ENCODE results near the gene WASF3. TPM values are rescaled to one million over a fixed set of nuclear protein-coding genes. Genes with fewer than 3 reads are reported as not detected.
A peak's percentile ranks its signal among the peaks of the same experiment; 100 is the strongest.

Gene WASF3, protein sequence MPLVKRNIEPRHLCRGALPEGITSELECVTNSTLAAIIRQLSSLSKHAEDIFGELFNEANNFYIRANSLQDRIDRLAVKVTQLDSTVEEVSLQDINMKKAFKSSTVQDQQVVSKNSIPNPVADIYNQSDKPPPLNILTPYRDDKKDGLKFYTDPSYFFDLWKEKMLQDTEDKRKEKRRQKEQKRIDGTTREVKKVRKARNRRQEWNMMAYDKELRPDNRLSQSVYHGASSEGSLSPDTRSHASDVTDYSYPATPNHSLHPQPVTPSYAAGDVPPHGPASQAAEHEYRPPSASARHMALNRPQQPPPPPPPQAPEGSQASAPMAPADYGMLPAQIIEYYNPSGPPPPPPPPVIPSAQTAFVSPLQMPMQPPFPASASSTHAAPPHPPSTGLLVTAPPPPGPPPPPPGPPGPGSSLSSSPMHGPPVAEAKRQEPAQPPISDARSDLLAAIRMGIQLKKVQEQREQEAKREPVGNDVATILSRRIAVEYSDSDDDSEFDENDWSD
- 27.1 TPM for total RNA-seq

- peak; percentile 94 for DNase-seq (ENCODE audit: low spot score)
These were observed at the start of gene WASF3 for GRCh38 chr13:26557393-26558073. WASF3 (plus strand) TSS chr13:26557683; CDS start chr13:26642271, 84,588 bp downstream.

GRCh38 chr13:26508885-26509284 is 48.6 kb upstream of the WASF3 start:
- peak; percentile 57 for DNase-seq (ENCODE audit: low spot score)

DNA sequence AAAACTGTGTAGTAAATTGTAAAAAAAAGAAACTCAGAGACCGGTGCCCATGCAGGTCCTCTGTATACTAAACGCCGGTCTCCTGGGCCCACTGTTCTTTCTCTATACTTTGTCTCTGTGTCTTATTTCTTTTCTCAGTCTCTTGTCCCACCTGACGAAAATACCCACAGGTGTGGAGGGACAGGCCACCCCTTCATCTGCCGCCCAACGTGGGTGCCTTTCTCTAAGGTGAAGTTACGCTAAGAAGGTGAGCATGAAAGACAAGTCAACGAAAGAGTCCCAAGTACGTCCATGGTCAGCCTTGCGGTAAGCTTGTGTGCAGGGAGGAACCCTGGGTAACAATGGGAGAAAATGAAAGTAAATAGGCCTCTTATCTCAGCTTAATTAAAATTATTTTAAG is 48.0 kb upstream of the WASF3 start:
- DNase-seq (ENCODE audit: low spot score) = no peak

DNA sequence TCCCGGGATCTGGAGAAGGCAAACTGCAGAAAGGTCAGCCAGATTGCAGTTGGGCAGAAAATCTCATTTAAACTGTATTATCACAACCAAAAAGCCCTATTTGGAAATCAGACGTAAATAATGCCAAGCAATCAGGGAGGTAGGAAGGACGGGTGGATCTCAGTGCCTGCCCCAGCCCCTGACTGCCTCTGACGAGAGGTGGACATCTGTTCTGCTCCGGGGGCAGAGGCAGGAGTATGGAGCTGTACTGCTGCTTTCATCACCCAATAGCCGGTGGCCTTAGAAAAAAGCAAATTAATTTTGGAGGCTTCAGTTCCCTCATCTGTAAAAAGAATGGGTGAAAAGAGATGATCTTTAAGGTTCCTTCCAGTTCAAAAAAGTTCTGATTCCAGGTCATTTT is 43.6 kb upstream of the WASF3 start:
- no peak for DNase-seq (ENCODE audit: low spot score)

DNA sequence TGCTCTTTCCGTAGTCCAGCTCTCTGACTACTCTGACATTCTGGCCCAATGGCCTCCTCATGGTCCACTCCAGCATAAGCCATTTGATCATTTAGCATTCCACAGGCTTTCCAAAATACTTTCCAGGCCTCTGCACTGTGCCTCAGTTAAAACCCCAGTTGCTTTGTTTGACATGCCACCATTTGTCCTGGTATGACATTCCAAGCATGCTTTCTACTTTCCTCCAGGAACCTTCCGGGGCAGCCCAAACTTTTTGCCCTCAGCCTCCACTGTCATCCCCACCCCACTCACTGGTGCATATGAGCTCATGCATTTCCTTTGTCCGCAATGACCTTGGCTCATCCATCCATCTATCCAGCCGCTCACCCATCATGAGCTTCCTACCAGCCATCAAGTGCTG is 41.8 kb upstream of the WASF3 start:
- DNase-seq (ENCODE audit: low spot score) = no peak

GRCh38 chr13:26517936-26518335 is 39.5 kb upstream of the WASF3 start:
- no peak for DNase-seq (ENCODE audit: low spot score)

DNA sequence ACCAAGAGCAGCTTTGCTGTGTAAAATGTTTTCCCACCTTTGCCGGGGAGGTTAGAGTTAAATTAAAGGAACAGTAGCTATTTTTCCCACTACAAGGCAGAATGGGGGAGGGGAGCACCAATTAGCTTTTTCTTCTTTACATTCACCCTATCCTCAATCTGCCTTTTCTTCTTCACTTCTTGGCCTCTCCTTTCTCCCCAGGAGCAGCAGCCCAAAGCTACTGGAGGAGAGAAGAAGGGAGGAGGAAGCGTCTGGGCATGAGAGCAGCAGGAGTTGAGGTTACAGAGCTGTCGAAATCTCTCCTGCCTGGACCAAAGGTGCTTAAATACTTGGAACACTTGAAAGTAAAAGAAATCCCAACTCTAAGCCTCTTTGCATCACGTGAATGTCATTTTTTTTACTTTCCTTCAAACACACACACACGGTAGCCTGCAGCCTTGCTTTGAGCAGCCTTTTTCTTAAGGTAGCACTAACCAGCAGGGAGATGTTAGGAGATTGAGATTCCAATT is 39.0 kb upstream of the WASF3 start:
- no peak for DNase-seq (ENCODE audit: low spot score)

GRCh38 chr13:26522571-26522970 is 34.9 kb upstream of the WASF3 start:
- DNase-seq (ENCODE audit: low spot score) = no peak

DNA sequence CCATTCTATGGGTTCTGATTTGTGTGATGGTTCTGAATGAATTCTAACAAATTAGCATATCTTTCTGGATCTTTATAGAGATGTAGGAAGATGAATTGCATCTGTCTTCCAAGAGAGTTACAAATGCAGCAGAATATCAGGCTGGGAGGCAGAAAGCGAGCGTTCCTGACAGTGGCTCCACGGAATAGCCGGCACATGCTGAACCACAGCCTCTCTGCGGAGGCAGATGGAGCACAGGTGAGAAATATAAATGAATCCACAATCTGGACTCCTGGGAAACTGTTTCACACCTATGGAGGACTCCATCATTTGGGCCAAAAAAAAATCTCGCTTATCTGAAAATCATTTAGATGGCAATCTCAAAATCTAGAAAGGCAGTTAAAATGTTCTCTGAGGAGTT is 34.5 kb upstream of the WASF3 start:
- DNase-seq (ENCODE audit: low spot score) = no peak

DNA sequence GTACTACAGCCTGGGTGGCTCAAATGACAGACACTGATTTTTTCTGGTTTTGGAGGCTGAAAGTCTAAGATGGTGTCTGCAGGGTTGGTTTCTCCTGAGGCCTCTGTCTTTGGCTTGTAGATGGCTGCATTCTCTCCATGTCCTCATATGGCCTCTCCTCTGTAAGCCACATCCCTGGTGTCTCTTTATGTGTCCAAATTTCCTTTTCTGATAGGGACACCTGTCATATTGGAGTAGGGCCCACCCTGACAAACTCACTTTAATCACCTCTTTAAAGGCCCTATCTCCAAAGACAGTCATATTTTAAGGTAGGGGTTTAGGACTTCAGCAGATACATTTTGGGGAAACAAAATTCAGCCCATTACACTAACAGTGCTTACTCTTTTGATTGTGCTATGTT is 32.0 kb upstream of the WASF3 start:
- DNase-seq (ENCODE audit: low spot score) = no peak

DNA sequence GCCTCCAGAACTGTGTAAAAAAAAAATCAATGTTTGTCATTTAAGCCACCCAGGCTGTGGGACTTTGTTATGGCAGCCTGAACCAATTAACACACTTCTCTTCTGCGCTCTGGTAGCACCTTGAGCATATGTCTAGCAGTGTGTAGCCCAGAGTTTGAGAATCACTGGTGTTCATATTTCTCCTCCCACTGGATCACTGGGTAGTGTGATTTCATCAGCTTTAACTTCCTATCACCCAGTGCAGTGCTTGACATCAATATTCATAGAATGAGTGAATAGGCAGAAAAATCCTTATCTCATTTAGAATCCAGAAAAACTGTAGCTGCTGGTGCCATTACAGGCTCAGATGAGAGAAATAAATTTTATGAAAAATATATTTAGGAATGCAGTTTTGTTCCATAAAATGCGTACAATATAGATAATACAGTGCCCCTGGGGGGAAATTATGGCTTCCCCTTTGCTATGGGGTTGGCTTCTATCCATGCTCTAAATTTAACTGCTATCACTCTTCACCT is 30.7 kb upstream of the WASF3 start:
- no peak for DNase-seq (ENCODE audit: low spot score)

GRCh38 chr13:26528527-26528926 is 29.0 kb upstream of the WASF3 start:
- DNase-seq (ENCODE audit: low spot score) = no peak

GRCh38 chr13:26529441-26529840 is 28.0 kb upstream of the WASF3 start:
- DNase-seq (ENCODE audit: low spot score) = no peak

DNA sequence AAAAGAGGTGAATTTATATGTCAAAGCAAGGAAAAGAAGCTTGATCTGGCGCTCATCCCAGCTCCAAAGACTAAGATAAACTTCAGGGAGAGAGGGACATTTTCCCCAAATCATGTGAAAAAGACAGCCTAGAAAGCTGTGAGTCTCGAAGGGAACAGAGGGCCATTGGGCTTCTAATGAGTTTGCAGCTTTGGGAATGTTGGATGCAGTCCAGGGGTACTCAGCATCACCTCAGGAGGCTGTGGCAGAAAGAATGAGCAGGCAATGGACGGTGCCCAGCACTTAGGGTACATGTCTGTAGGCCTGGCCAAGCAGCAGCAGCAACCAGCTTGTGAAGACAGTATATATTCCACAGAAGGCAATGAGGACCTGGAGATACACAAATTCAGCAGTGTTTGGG is 25.7 kb upstream of the WASF3 start:
- no peak for DNase-seq (ENCODE audit: low spot score)

DNA sequence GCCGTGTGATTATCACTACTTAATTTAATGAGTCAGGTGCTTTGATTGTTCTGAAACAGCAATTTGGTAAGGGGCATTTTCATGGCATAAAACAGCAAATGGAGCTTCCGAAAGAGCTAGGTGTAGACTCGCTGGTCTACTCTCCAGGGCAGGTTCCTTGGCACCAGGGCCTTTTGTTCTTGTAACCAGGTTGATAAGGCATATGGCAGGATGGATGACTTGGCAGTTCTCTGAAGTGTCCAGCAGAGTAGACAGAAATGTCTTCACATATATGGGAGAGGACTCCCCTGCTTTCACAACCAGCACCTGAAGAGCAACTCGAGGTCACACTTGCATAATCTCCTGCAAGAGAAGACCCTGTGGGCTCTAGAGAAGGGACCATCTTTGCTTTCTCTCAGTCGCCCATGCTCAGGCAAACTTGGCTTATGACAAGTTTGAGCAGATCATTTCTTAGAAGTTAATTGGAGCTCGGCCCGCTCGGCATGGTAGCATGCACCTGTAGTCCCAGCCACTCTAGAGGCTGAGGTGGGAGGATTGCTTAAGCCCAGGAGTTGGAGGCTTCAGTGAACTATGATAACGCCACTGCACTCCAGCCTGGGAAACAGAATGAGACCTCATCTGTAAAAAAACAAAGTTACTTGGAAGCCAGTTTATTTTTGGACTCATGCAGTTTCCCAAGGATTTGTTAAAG is 23.3 kb upstream of the WASF3 start:
- DNase-seq (ENCODE audit: low spot score) = no peak

- DNase-seq (ENCODE audit: low spot score) = no peak
These were observed 18.8 kb upstream of the WASF3 start for GRCh38 chr13:26538363-26539317.

- no peak for DNase-seq (ENCODE audit: low spot score)
These were observed 17.7 kb upstream of the WASF3 start for GRCh38 chr13:26539738-26540292.

DNA sequence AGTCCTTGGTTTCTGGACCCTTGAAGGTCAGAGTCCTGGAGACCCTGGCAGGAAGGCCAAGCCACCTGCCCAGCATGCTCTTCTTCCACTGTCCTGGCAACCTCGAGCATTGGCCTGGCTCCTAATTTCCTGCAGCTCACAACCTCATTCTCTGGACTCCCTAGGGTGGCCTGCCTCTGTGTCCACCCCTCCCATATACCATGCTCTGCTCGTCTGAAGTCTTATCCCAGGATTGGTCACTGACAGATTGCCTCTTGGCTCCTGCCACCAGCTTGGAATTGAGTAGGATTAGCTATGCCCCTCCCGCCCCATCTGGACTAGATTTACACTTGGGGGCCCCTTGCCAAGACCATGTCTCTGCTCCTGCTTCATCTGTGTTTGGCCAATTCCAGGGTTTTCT is 17.1 kb upstream of the WASF3 start:
- no peak for DNase-seq (ENCODE audit: low spot score)

DNA sequence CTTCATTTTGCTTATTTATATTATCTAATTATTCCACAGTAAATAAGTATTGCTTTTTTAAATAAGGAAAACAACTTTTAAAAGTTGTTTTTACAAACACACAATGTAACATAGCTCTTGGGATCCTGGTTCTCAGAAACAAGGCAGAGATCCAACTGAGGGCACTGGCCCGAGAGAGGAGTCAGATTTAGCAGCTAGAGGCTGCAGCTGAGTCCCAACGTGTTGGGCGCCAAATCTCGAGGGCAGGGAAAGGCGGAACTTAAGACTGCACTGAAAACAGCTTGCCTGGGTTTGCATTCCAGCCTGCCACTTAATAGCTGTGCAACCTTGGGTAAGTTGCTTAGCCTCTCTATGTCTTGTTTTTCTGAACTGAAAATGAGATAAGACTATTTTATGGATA is 16.4 kb upstream of the WASF3 start:
- DNase-seq (ENCODE audit: low spot score) = no peak

DNA sequence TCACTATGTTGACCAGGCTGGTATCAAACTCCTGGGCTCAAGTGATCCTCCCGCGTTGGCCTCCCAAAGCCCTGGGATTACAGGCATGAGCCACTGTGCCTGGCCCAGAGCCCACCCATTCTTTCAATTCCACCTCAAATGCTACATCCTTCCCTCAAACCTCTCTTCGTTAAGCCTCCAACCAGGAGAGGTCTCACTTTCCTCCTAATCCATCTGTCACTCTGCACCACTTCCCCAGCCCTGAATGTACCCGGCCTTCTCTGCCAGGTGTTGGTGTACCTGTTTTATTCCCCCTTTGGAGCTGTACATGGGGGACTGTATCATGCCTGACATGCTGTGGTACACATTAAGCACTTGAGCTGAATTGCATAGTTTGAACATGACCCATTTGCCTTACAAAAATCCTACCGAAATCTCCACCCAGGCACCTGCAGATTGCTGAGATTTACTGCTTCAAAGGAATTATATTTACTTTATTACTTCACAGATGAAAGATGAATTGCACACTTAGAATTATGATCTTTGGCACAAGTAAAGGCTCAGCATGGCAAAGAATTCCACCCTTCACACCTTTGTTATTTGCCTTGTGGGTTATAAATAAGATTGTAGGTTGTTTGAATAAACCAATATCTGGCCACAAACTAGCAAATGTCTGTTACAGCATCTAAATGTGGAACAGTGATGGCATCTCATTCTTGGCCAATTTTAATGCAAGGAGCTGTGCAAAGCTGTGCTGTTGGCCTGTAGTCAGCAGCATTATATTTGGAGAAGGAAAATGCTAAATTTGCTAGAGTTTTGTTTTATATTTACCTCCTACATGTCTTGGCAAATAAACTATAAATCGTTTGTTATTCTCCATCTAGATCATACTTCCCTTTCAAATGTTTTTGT is 15.6 kb upstream of the WASF3 start:
- no peak for DNase-seq (ENCODE audit: low spot score)

All from ureter (tissue), 1 donor.